GM12801 (cell line): ENCODE results near the gene ASAP2.

Experiments
- CTCF ChIP-seq: IDR thresholded peaks from one replicate; pipeline ENCODE4 v1.5.1; 2011; ENCODE audit warnings: control low read depth; ENCODE audit not compliant: insufficient read length; ENCODE audit errors: extremely low read depth

ASAP2 gene

GRCh38 chr2:9311488-9311887 is 104.9 kb downstream of the ASAP2 start:
- no peak for TF ChIP-seq CTCF

- no peak for TF ChIP-seq CTCF
These were observed 106.0 kb downstream of the ASAP2 start for GRCh38 chr2:9312591-9312990.

- TF ChIP-seq CTCF = no peak
These were observed 106.8 kb downstream of the ASAP2 start for GRCh38 chr2:9313443-9313842.

- no peak for TF ChIP-seq CTCF
These were observed 108.8 kb downstream of the ASAP2 start for GRCh38 chr2:9315280-9315847.

GRCh38 chr2:9317559-9317958 is 110.9 kb downstream of the ASAP2 start:
- no peak for TF ChIP-seq CTCF

GRCh38 chr2:9318461-9319337 is 112.1 kb downstream of the ASAP2 start:
- TF ChIP-seq CTCF = no peak

- TF ChIP-seq CTCF = no peak
These were observed 112.7 kb downstream of the ASAP2 start for GRCh38 chr2:9319338-9319715.
